ENCODE measurements around the gene DHRS12.

DNA sequence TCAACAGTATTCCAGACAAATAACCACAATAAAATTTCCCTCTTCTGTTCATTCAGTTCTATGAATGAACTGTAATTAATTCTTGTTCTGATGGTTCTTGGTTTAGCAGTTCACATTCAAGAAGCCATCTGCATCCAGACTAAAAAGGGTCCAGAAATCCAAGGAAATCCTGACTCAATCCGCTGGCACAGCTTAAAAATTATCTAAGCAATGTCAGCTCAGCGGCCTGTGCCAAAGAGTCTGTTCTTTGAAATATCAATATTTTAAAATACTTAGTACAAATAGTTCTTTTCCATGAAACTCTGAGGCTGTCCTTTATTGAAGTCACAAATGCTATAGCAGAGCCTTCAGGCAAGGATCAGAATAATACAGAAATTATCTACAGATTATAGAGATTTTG lies 57.2 kb downstream of the DHRS12 start:
- TF ChIP-seq CTCF (IDR thresholded peaks at IDR 0.05; ENCODE audit: borderline replicate concordance, extremely low read depth, low read length, poor library complexity, severe bottlenecking) = no peak
- no peak for TF ChIP-seq EZH2 (IDR thresholded peaks at IDR 0.05; ENCODE audit: borderline replicate concordance, low read depth, low read length, severe bottlenecking)

Data from DND-41 (cell line).